ENCODE measurements around the gene CCDC122.

The CCDC122 gene

DNA sequence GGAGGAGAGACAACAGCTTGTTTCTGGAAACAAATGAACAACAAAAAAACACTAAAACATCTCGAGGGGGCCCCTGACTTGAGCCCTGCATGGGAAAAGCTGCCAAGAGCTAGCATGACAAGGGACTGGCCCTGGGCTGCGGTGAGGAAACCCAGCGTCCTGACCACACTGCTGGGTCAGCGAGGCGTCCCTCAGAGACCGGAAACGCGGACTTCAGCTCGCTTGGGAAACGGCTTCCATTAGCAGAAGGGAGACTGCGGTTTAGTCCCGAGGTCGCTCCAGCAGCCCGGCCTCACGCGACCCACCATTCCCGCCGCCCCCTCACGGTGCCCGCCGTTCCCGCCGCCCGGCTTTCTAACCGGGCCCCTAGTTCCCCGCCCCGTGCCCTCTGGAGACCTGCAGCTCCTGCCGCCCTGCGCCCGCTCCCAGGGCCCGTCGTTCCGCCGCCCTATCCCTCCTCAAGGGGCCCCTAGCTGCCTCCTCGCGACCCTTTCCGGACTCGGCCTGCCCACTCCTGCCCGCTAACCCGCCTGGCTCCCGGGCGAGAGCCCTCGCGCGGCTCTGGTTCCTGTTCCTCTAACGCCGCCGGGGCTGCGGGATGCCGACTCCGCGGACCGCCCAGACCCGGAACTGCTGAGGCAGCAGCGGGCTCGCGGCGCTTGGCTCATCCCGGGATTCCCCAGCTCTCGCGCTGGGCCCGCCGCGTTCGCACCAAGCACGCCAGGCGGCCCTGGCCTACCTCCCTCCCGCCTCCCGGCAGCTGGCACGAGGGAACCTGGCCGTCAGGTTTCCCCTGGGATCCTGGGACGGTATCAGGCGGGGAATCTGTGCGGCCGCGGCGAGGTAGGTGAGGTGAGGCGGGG lies at the start of gene CCDC122:
CCDC122 (minus strand) TSS at position 849 of the 863 bp plus-strand sequence. CDS start 10,364 bp downstream, outside the sequence.
- peak; percentile 47 for DNase-seq

DNA sequence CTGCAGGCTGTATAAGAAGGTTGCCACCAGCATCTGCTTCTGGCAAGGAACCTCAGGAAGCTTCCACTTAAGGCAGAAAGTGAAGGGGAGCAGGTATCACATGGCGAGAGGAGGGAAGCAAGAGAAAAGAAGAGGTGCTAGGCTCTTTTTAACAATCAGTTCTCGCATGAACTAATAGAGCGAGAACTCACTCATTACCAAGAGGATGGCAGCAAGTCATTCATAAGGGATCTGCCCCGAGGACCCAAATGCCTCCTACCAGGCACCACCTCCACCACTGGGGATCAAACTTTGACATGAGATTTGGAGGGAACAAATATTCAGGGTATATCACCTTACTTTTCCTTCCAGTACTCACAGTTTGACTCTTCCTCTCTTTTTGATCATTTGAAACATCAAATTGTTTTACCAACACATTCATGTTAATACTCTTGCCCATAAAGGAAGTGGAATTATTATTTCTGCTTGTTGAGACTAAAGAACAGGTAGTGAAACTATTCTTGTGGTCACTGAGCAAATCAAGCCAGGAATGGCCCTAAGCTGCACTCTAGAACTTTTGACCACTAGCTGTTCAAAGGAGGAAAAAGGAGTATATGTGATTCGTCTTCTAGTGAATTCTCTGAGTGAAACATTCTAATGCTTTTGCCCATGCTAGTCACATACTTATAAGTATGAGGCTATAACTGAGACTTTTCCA lies 45.2 kb upstream of the CCDC122 start:
- no peak for DNase-seq

DNA sequence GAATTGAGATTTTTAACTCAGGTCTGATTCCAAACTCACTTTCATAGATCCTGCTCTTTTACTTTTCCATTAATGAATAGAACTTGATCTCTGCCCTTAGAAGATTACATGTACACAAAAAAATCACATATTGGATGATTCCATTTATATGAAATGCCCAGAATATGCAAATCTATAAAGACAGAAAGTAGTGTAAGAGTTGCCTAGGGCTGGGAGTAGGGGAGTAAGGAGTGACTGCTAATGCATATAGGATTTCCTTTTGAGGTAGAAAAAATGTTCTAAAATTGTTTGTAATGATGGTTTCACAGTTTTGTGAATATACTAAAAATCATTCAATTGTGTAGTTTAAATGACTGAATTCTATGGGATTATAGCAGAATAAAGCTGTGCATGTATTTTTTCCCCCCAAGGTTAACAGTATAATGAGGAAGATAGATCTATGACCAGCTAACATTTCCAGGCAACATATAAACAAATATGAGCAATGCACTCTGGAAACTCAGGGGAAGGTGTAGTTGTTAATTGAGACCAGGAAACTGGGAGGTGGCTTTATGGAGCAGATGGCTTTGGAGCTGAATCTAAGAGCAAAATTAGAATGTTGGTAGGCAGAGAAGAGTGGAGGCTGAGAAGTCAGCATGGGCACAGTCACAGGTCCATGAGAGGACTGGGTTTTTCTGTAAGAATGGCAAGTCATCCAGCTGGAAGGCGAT lies 41.6 kb upstream of the CCDC122 start:
- no peak for DNase-seq

DNA sequence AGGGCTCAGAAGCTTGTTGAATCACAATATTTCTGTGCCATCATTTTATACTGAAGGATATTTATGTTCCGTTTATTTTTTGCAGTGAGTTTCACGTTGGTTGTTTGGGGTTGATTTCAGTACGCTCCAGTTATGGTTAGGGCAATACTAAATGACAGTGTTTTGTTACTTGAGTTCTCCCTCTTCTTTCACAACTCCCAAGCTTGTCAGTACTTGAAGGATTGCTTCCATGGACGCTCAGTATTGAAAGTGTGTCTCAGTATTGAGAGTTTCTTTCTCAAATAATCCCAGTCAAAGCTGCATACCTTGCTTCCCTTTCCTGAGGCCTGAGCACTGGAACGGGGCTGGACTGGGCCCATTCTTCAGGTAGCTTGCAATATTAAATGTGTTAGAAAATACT lies 39.1 kb upstream of the CCDC122 start:
- DNase-seq, result no peak

DNA sequence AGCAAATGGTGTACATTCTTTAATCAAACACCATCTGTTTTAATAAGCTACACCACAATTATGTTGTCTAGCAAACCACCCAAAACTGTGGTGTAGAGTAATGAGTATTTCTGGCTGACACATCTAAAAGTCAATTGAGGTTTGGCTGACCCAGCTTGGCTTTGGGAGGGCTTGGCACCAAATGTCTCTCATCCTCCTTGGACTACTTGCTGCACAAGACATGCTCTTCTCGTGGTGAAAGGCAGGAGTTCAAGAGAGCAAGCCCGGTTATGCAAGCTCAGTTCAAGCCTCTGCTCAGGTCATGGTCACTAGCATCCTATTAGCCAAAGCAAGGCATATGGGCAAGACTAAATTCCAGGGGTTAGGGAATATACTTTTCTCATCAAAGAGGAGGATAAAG lies 37.3 kb upstream of the CCDC122 start:
- DNase-seq, result no peak

DNA sequence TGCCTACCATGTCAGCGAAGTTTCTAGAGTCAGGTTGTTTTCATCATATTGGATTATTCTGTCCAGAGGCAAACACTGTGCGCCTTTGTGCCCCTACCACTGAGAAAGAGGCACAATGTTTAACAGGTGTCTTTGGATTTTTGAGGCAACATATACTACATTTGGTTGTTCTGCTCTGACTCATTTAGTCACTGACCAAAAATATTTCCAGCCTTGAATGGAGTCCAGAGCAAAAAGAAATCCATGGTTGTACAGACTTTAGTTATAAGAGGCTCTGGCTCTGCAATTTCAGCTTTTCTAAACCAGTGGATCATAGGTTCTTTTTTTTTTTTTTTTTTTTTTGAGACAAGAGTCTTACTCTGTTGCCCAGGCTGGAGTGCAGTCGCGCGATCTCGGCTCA lies 35.9 kb upstream of the CCDC122 start:
- no peak for DNase-seq

DNA sequence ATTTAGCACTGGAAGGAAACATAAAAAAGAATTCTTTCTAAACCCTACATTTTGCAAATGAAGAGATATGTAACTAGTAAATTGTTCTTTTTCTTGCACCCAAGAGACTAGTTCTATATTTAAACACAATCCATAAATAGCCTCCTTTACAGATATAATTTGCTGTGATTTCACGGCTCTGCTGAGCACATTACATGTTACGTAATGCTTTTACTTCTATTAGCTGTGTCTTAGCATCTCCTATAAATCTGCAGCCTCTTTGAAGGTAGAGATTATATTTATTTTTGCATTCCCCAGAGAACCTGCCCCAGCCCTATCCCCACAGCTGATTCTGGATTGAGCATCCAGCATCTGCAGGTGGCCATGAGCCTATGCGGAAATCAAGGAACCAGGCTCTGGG lies 32.3 kb upstream of the CCDC122 start:
- DNase-seq, result no peak

DNA sequence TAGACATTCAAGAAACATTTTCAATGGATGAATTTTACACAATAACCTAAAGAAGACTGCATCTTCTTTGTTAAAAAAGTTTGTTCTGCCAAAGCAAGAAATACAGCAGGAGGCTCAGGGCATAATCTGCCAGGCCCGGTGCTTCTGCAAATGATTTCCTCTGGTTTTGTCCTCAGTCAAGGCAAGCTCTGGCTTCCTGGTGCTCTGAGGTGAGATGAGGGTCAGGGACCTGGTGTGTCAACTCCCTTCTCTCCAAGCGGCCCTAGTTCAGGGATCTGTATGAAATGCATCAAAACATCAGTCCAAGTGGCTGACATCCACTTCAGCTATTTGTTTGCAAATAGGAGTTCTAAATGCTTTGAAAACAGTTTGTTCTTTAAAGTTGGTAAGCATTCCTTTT lies 31.7 kb upstream of the CCDC122 start:
- DNase-seq, result no peak

DNA sequence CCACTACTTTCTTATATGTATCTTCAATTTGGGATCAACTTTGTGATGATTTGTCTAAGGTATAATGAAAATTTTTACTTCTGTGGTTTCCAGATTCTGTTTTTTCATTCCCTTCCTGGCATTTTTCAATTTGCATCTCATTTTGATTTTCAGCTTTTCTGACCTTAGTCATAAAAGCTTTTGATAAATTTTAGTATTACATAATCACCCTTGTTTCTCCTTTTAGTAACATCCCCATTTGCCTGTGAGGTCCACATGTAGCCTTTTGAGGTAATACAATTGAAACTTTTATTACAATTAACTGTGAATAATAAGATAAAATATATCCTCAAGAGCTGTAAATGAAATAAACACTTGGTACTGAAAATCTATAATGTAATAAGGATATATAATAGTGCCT lies 31.3 kb upstream of the CCDC122 start:
- DNase-seq, result no peak

DNA sequence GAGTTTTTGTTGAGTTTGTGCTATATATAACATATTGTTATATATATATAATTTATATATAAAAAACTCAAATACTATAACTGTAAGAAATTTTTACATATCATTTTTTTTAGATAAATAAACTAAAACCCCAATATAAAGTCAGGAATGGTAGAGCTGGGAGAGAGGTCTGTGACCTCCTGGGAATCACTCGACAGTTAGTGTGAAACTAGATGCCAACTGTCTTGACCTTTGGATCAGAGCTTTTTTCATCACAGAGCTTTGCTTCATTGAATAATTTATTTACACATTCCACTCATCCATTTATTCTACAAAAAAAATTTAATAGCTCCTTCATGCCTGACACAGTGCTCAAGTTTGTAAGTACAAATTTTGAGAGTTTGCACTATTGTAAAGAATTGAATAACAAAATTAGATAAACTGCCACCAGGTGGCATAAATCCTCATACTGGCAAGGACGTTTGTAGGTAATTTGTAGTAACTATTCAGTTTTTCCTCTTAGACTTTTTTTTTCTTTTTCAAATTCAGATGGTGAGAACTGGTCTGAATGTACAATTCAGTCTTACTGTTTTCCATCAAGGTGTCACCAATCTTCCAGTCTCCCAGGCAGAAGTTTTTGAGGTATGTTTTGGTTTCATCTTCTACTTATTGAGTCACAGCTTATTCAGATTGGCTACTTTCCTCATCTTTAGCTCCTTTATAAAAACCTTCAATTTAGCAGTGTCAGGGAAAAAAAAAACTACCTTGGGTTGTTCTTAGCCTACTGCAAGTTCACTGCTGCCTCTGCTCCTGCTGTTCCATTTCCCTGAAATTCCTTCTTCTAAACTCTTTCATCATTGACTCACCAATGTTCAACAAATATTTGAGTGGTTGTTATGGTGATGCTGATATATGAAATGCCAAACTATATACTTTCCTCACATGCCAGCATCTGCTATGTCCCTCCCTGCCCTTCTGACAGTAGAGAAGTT lies 28.9 kb upstream of the CCDC122 start:
- peak; percentile 36 for DNase-seq

DNA sequence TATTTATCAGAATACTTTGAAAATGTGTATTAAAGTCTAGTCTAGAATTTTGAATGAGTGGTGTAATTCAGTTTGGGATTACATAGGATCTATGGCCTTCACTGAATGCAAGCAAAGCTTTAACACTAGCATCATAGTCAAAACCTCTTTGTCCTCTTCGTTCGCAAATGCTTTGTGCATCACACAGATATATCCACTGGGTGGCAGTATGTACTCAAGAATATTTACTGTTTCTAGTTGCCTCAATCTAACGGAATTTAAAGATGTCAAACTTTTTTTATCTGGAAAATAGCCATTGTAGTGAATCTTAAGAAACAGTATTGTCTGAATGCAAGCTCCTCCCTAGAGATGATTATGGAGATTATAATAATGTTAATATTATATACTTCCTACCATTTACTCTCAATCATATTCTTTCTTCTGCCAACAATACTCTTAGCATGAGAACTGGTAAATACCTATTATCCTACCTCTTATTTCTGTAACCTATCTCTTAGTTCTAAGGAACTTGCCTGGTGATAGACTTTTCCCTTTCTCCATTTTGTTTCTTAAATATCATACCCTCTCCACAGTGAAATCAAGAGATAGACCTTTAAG lies 26.0 kb upstream of the CCDC122 start:
- peak; percentile 73 for DNase-seq

DNA sequence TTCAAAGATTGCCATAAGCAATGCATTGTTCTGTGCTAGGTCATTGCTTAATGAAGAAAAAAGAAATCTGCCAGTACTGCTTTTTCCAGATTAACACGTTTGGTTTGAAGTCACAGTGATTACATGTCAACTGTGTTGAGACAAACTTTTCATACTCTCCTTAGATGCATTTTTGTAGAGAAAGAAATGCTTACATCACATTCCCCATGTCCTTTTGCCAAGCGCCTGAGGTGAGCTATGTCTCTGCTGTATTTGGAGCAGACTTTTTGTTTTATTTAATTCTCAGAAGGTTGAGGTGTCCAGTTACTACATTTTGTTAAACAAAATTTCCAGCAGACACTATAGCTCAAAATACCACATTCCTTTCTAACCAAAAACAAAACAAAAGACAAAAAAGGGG lies 16.4 kb upstream of the CCDC122 start:
- DNase-seq, result no peak

DNA sequence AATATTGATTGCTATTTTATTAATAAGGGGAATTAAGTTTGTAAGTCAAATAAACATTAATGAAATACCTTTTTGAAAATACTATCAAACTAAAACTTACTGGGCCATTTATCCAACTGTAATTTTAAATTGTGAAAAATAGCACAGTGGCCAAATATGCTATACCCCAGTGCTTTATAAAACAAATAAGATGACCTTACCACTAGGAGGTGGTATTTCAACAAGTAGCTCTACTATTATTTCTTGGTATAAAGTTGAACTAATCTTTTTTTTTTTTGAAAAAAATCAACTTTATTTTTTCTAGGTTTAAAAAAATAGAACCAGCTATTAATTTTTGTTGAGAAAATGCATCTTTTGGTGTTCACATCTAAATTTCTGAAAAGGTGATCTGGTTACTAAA lies 14.9 kb upstream of the CCDC122 start:
- DNase-seq, result no peak

DNA sequence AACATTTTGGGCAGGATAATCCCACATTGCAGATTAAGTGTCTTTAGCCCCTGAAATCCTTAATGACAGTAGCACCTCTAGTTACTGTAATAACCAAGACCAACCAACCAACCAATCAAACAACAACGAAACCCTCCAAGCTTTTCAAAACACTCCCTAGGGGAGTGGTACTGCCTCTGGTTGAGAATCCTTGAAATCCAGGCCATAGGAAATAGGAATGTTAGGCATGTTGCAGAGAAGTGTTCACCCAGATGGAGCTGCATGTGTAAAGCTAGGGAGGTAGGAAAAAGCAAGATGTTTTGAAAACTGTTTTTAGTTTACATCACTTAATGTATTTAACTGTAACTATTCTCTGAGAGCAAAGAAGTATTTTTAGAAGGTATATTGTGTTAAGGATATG lies 4.7 kb upstream of the CCDC122 start:
- no peak for DNase-seq

DNA sequence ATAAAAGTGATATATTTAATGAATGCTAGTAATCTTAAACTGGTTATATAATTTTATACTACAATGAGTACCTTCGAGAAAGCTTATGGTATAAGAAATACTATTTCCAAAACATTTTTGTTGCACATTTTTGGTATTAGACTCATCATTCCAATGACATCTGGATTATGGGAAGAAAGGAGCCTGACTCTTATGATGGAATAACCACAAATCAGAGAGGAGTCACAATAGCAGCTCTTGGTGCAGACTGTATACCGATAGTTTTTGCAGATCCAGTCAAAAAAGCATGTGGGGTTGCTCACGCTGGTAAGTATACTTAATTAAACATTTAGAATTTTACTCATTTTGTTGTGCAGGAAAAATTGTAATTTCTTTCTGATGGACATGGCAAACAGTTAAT lies 4.1 kb upstream of the CCDC122 start:
- no peak for DNase-seq

DNA sequence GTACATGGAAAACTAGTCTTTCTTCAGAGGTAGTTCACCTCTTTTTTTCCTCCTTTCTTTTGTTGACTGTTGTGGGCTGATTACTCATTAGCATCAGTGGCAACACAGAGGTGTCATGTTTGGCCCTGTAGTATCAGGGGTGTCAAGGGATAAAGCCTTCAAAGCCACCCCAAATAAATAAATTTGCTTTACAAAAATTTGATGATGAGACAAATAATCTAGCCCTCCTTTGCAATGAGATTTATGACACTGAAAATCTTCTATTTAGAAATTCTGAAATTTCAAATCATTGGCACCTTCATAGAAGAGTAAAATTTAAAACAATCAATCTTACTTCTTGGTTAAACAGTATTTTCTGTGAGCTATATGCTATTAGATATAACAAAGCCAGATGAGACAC lies 2.0 kb upstream of the CCDC122 start:
- no peak for DNase-seq

DNA sequence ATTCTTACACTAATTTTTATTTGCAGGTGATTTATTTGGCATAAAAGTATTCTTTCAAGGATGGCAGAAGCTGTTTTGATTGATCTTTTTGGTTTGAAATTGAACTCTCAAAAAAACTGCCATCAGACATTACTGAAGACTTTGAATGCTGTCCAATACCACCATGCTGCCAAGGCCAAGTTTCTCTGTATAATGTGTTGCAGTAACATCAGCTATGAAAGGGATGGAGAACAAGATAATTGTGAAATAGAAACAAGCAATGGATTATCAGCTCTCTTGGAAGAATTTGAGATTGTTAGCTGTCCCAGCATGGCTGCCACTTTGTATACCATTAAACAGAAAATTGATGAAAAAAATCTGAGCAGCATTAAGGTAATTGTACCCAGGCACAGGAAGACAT lies 1.4 kb upstream of the CCDC122 start:
- DNase-seq, result no peak

DNA sequence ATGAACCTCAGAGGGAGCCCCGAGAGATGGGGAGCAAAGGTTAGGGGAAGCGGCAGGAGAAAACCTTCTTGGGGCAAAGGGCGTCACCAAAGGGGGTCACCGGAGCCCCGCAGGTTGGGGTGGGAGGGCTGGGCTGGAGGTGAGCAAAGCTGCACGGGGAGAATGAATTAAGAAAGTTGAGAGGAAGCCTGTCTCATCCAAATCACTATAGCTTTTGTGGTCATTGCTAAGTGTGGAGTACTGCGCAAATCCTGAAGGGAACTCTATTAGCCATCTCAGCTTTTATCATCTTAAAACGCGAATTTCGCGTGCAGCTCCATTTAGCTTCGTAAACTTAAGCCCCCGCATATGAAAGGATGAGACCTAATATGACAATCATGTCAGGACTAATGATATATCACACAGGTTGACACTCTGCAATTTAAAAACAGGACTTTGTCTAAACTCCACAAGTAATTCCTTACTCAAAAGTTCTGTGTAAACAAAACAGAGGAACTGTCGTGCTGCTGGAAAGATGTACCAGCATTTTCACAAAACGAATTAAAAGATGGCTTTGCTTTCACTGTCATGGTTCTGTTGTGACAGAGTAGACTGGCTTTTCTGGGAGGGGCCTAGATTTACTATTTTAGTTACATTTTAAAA lies 795 bp upstream of the CCDC122 start:
- no peak for DNase-seq

DNA sequence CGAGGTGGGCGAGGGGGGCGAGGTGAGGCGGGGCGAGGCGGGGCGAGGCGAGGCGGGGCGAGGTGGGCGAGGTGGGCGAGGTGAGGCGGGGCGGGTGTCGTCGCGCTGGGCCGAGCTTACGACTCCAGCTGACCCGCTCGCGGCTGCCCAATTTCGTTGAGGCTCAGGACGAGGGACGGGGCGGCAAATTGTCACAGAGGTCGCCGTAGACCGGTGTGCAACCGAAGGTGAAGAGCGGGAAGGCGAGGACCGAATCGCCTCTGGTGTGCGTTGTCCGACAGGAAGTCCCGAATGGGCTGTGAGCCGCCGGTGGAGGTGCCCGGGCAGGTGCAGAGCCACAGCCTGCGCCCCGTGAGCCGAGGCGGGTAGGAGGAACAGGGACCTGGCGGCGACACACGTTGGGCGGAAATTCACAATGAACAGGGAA lies 228 bp upstream of the CCDC122 start, which contains the start of gene LACC1:
LACC1 (plus strand) TSS at position 150 of the 427 bp plus-strand sequence. CDS start 1,082 bp downstream, outside the sequence.
- DNase-seq, result peak; percentile 57

DNA sequence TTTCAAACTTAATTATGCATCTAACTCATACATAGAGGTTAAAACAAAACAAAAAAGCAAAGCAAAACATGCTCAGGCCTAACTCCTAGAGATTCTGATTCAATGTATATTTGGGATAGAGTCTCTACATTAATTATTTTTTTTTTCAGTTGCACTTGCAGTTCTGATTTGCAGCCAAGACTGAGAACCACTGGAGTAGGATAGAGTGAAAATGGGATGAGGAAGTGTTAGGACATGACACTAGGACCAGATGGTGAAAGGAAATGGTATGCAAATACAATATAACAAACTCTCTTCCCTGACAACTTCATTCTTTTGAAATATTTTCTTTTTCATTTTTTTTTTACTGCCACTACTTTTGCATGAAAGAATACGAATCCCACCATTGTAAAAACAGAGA lies 1.8 kb downstream of the CCDC122 start:
- no peak for DNase-seq

DNA sequence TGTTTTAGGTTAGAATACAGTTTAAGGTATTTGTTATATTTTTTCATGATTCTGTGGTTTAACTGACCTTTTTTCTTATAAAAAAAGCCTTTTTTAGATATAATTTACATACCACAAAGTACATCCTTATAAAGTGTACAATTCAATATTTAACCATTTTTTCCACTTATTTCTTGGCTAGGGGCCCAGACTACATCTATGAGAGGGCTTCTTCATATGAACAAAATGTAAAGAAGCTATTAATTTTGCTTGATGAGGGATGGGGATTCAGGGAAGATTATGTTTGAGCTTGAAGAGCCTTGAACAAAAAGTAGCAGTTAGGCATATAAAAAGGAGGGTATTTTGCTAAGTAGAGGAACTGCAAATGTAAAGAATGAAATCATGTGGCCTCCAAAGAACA lies 2.2 kb downstream of the CCDC122 start:
- no peak for DNase-seq

Data from NCI-H748 treated with DMSO at 0.1 percent for 48 hours (cell line).